SU-DHL-6 (cell line): ENCODE data around the gene PLXND1.

Experiments used
- H2AFZ ChIP-seq: fragments of 200-600 bp; sonication (generic); 2 replicates; pipeline ENCODE4 v1.6.1; 2014; ENCODE audit warnings: low read depth, mild to moderate bottlenecking, moderate library complexity, mixed read lengths, antibody characterized with exemption, low read length; ENCODE audit not compliant: severe bottlenecking
- H3F3A ChIP-seq: fragments of 200-600 bp; shearing (Covaris generic); 2 replicates; pipeline ENCODE4 v1.6.0; 2016; ENCODE audit warnings: antibody characterized with exemption, mild to moderate bottlenecking; ENCODE audit not compliant: insufficient read depth
- H3K27ac ChIP-seq: fragments of 200-600 bp; sonication (generic); 2 replicates; pipeline ENCODE4 v1.5.1; 2016; ENCODE audit warnings: low read depth, mild to moderate bottlenecking, low read length, moderate library complexity, mixed read lengths
- H3K27me3 ChIP-seq: fragments of 200-600 bp; sonication (generic), shearing (Covaris generic); 2 replicates; pipeline ENCODE4 v1.6.0; 2014; ENCODE audit warnings: mild to moderate bottlenecking, low read length
- H3K36me3 ChIP-seq: fragments of 200-600 bp; sonication (generic); 2 replicates; pipeline ENCODE4 v1.6.1; 2014; ENCODE audit warnings: mild to moderate bottlenecking, low read length, mixed read lengths
- H3K4me2 ChIP-seq: fragments of 300-600, 200-600 bp; shearing (Covaris generic), sonication (generic); 2 replicates; pipeline ENCODE4 v1.6.0; 2014; ENCODE audit warnings: low read length, low read depth, mild to moderate bottlenecking; ENCODE audit not compliant: poor library complexity, severe bottlenecking
- H3K4me3 ChIP-seq: fragments of 200-600 bp; sonication (generic); 2 replicates; pipeline ENCODE4 v1.5.1; 2014; ENCODE audit warnings: antibody characterized with exemption, low read length, mild to moderate bottlenecking, mixed read lengths; ENCODE audit not compliant: insufficient read depth, poor library complexity, severe bottlenecking
- H3K79me2 ChIP-seq: fragments of 200-600 bp; sonication (generic); 2 replicates; pipeline ENCODE4 v1.6.1; 2014; ENCODE audit warnings: mild to moderate bottlenecking, low read length, moderate library complexity; ENCODE audit not compliant: insufficient read depth
- H3K9ac ChIP-seq: fragments of 200-600 bp; sonication (generic); 2 replicates; pipeline ENCODE4 v1.7.0; 2014; ENCODE audit warnings: mild to moderate bottlenecking, low read length
- H3K9me2 ChIP-seq: fragments of 200-600 bp; sonication (generic); replicated peaks from 2 replicates; pipeline ENCODE4 v1.6.1; 2014; ENCODE audit warnings: low read length; ENCODE audit not compliant: insufficient read depth
- H3K9me3 ChIP-seq: fragments of 200-600 bp; sonication (generic); 2 replicates; pipeline ENCODE4 v1.6.1; 2014; ENCODE audit warnings: low read length, mixed read lengths; ENCODE audit not compliant: insufficient read depth
- H4K20me1 ChIP-seq: fragments of 200-600 bp; sonication (generic); 2 replicates; pipeline ENCODE4 v1.6.1; 2014; ENCODE audit warnings: low read depth, mild to moderate bottlenecking, antibody characterized with exemption, low read length, moderate library complexity, mixed read lengths
- EZH2phosphoT487 ChIP-seq: fragments of 200-600 bp; sonication (generic), shearing (Covaris generic); conservative IDR thresholded peaks from 2 replicates; pipeline ENCODE4 v1.6.1; 2018; ENCODE audit warnings: mild to moderate bottlenecking, antibody characterized with exemption, low read length, moderate library complexity, mixed read lengths
- TF ChIP-seq, protein P1 (sequence below): fragments of 200-600 bp; sonication (generic); IDR thresholded peaks from one replicate; pipeline ENCODE4 v1.5.1; 2017; ENCODE audit warnings: antibody characterized with exemption, mild to moderate bottlenecking, low read length, moderate library complexity; ENCODE audit not compliant: insufficient read depth, poor library complexity, severe bottlenecking

Gene PLXND1

DNA sequence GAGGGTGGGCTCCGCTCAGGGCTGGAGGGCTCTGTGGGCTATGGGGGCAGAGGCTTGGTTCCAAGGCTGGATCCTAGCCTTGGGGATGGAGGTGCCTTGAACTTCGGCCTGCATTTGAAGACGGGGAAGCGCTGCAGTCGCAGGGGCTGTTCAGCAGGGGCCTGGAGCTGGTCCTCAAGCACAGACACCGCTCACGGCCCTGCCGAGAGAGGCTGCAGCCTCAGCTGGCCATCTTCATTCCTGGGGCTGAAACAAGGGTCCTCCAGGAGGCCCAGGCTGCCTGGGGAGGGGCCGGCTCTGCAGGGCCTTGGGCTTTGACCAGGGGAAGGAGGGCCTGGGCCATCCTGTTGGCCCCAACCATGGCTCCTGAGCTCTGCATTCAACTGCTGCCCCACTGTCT lies 25.6 kb upstream of the PLXND1 start:
- Histone ChIP-seq H3K36me3 (no peaks in the 10 kb centered on the region), H2AFZ (no peak overlapping the region), H3K9me2 (no peaks in the 10 kb centered on the region)

DNA sequence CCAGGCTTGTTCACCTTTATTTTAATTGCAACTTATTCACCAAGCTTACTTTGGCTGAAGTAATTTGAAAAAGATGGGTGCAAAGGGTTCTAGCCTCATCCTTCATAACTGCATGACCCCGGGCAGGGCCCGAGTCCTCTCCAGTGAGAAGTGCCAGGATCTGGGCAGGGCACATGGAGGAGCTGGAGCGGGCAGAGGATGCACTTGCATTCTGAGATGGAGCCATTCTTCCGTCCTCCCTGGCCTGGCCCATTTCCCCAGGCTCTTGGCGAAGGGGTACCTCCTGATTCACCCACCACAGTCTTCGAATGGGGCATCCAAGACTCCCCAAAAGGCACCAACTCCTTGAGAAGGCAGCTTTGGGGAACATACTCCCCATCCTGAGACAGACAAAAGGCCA lies 22.5 kb upstream of the PLXND1 start:
- Histone ChIP-seq H3K4me3 (no peak overlapping the region), H3K27me3 (no peaks in the 10 kb centered on the region), H3K9ac (no peak overlapping the region), H3K79me2 (no peaks in the 10 kb centered on the region), H4K20me1 (no peaks in the 10 kb centered on the region), H3K36me3 (no peaks in the 10 kb centered on the region), H3K4me2 (no peak overlapping the region), H3K9me3 (no peaks in the 10 kb centered on the region), H3K9me2 (no peaks in the 10 kb centered on the region), H2AFZ (no peak overlapping the region), H3K27ac (no peak overlapping the region), H3F3A (no peaks in the 10 kb centered on the region)
- TF ChIP-seq, protein P1, sequence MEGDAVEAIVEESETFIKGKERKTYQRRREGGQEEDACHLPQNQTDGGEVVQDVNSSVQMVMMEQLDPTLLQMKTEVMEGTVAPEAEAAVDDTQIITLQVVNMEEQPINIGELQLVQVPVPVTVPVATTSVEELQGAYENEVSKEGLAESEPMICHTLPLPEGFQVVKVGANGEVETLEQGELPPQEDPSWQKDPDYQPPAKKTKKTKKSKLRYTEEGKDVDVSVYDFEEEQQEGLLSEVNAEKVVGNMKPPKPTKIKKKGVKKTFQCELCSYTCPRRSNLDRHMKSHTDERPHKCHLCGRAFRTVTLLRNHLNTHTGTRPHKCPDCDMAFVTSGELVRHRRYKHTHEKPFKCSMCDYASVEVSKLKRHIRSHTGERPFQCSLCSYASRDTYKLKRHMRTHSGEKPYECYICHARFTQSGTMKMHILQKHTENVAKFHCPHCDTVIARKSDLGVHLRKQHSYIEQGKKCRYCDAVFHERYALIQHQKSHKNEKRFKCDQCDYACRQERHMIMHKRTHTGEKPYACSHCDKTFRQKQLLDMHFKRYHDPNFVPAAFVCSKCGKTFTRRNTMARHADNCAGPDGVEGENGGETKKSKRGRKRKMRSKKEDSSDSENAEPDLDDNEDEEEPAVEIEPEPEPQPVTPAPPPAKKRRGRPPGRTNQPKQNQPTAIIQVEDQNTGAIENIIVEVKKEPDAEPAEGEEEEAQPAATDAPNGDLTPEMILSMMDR = no peak
- TF ChIP-seq EZH2phosphoT487 = no peak

More for the DNA sequence above, 25.6 kb upstream of the PLXND1 start:
- Histone ChIP-seq H3K4me2 (no peak overlapping the region), H3K9ac (no peak overlapping the region), H3K9me3 (no peaks in the 10 kb centered on the region; the same call in 1 of the 2 replicates), H3K27ac (no peak overlapping the region), H3K79me2 (no peaks in the 10 kb centered on the region), H3F3A (no peaks in the 10 kb centered on the region), H4K20me1 (no peaks in the 10 kb centered on the region), H3K27me3 (no peaks in the 10 kb centered on the region), H3K4me3 (no peak overlapping the region)
- no peak for TF ChIP-seq EZH2phosphoT487
- TF ChIP-seq, protein P1 = no peak

DNA sequence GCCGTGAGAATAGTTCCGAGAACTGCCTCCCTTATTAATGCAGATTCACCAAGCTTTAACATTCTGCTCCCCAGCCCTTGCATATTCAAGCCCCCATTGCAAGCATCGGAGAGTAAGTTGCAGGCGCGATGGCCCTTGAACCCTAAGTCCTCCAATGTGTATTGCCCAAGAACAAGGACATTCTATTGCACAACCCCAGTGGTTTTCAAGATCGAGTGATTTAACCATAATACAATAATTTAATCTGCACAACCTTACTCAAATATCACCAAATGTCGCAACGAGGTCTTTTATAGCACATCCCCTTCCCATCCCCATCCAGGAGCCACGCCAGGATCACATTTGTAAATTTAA lies 21.7 kb upstream of the PLXND1 start:
- H3K27ac ChIP-seq = no peak overlapping the region
- no peak for TF ChIP-seq EZH2phosphoT487
- TF ChIP-seq, protein P1 = no peak
- no peak overlapping the region for H3K9ac ChIP-seq
- H3K4me3 ChIP-seq = no peak overlapping the region
- no peaks in the 10 kb centered on the region for H3K36me3 ChIP-seq
- no peaks in the 10 kb centered on the region for H3F3A ChIP-seq
- H3K79me2 ChIP-seq = no peaks in the 10 kb centered on the region
- no peaks in the 10 kb centered on the region for H3K9me2 ChIP-seq
- H2AFZ ChIP-seq = no peak overlapping the region
- no peaks in the 10 kb centered on the region for H4K20me1 ChIP-seq
- no peaks in the 10 kb centered on the region for H3K9me3 ChIP-seq
- H3K27me3 ChIP-seq = no peaks in the 10 kb centered on the region
- no peak overlapping the region for H3K4me2 ChIP-seq
